Liver (tissue), 9 donors: ENCODE data around the gene GUK1. TPM values are rescaled to one million over a fixed set of nuclear protein-coding genes. Genes with fewer than 3 reads are reported as not detected.

Source experiments
- DNase-seq: peaks from one replicate; pipeline ENCODE4 v3.0.0-alpha.2; 2017; ENCODE audit warnings: low spot score
- H3K27ac ChIP-seq, 2 donors: one replicate each; pipeline ENCODE4 v1.7.0; 2013; ENCODE audit warnings: inconsistent platforms in 2 of 2, low read length in 2 of 2, control low read depth in 1 of 2, low read depth in 1 of 2, mild to moderate bottlenecking in 1 of 2
- H3K27me3 ChIP-seq, 4 donors: one replicate each; pipeline versions ENCODE4 v1.6.1 to v1.7.0; 2013; ENCODE audit warnings: low read length in 3 of 4, inconsistent platforms in 1 of 4, mild to moderate bottlenecking in 1 of 4, moderate library complexity in 1 of 4; ENCODE audit not compliant: control insufficient read depth in 4 of 4, insufficient read depth in 4 of 4
- H3K36me3 ChIP-seq, 4 donors: one replicate each; pipeline versions ENCODE4 v1.6.1 to v1.7.0; 2013; ENCODE audit warnings: low read length in 3 of 4, mild to moderate bottlenecking in 3 of 4, low read depth in 1 of 4, moderate library complexity in 1 of 4; ENCODE audit not compliant: control insufficient read depth in 4 of 4, insufficient read depth in 3 of 4
- H3K4me1 ChIP-seq, 4 donors: one replicate each; pipeline versions ENCODE4 v1.6.1 to v1.7.0; 2013; ENCODE audit warnings: low read length in 3 of 4, mild to moderate bottlenecking in 3 of 4, moderate library complexity in 1 of 4; ENCODE audit not compliant: control insufficient read depth in 4 of 4, insufficient read depth in 4 of 4
- H3K4me3 ChIP-seq, 3 donors: one replicate each; pipeline versions ENCODE4 v1.6.1 to v1.7.0; 2013; ENCODE audit warnings: low read length in 3 of 3, control low read depth in 1 of 3, low read depth in 1 of 3, mild to moderate bottlenecking in 1 of 3
- H3K9ac ChIP-seq, 2 donors: one replicate each; pipeline ENCODE4 v1.7.0; 2013; ENCODE audit warnings: low read length in 2 of 2, mild to moderate bottlenecking in 2 of 2, moderate library complexity in 2 of 2, control low read depth in 1 of 2, low read depth in 1 of 2
- H3K9me3 ChIP-seq, 4 donors: one replicate each; pipeline versions ENCODE4 v1.6.1 to v1.7.0; 2013; ENCODE audit warnings: low read length in 3 of 4; ENCODE audit not compliant: control insufficient read depth in 4 of 4
- ATF3 ChIP-seq: IDR thresholded peaks from 2 replicates; pipeline ENCODE4 v1.6.1; 2016; ENCODE audit warnings: antibody characterized with exemption
- CTCF ChIP-seq: fragments of 150-350 bp; IDR thresholded peaks from 2 replicates; pipeline ENCODE4 v1.5.1; 2017; ENCODE audit warnings: improper control_type of control experiment, low read depth, low read length; ENCODE audit not compliant: missing input control
- EGR1 ChIP-seq, 2 donors: IDR thresholded peaks; 2 replicates each; pipeline ENCODE4 v1.6.1; 2016 to 2018; ENCODE audit warnings: antibody characterized with exemption in 2 of 2, low read depth in 2 of 2
- FOXA1 ChIP-seq: IDR thresholded peaks from 2 replicates; pipeline ENCODE4 v1.6.1; 2016; ENCODE audit warnings: antibody characterized with exemption
- FOXA2 ChIP-seq: IDR thresholded peaks from 2 replicates; pipeline ENCODE4 v1.6.1; 2016; ENCODE audit warnings: antibody characterized with exemption
- GABPA ChIP-seq, 2 donors: IDR thresholded peaks in 1 of 2; conservative IDR thresholded peaks in 1 of 2; 2 replicates each; pipeline ENCODE4 v1.6.1; 2016; ENCODE audit warnings: antibody characterized with exemption in 2 of 2, mild to moderate bottlenecking in 1 of 2, moderate library complexity in 1 of 2
- HNF4A ChIP-seq, 2 donors: conservative IDR thresholded peaks; 2 replicates each; pipeline ENCODE4 v1.6.1; 2016; ENCODE audit warnings: antibody characterized with exemption in 2 of 2, mild to moderate bottlenecking in 2 of 2
- HNF4G ChIP-seq: IDR thresholded peaks from 2 replicates; pipeline ENCODE4 v1.6.1; 2016; ENCODE audit warnings: antibody characterized with exemption
- JUND ChIP-seq, 2 donors: IDR thresholded peaks; 2 replicates each; pipeline ENCODE4 v1.6.1; 2016; ENCODE audit warnings: antibody characterized with exemption in 2 of 2
- MAX ChIP-seq: IDR thresholded peaks from 2 replicates; pipeline ENCODE4 v1.6.1; 2016; ENCODE audit warnings: antibody characterized with exemption
- NR2F2 ChIP-seq: IDR thresholded peaks from 2 replicates; pipeline ENCODE4 v1.6.1; 2016; ENCODE audit warnings: antibody characterized with exemption
- RAD21 ChIP-seq, 2 donors: IDR thresholded peaks; 2 replicates each; pipeline ENCODE4 v1.6.1; 2016; ENCODE audit warnings: antibody characterized with exemption in 2 of 2, mild to moderate bottlenecking in 2 of 2
- REST ChIP-seq: IDR thresholded peaks from 2 replicates; pipeline ENCODE4 v1.6.1; 2016; ENCODE audit warnings: antibody characterized with exemption, mild to moderate bottlenecking
- RXRA ChIP-seq, 2 donors: IDR thresholded peaks; 2 replicates each; pipeline ENCODE4 v1.6.1; 2017 to 2018; ENCODE audit warnings: antibody characterized with exemption in 2 of 2, mild to moderate bottlenecking in 1 of 2
- SP1 ChIP-seq: IDR thresholded peaks from 2 replicates; pipeline ENCODE4 v1.6.1; 2018; ENCODE audit warnings: antibody characterized with exemption, mild to moderate bottlenecking
- TAF1 ChIP-seq: conservative IDR thresholded peaks from 2 replicates; pipeline ENCODE4 v1.6.1; 2016; ENCODE audit warnings: antibody characterized with exemption, mild to moderate bottlenecking
- YY1 ChIP-seq: IDR thresholded peaks from 2 replicates; pipeline ENCODE4 v1.6.1; 2016; ENCODE audit warnings: antibody characterized with exemption, mild to moderate bottlenecking
- ZBTB33 ChIP-seq: IDR thresholded peaks from 2 replicates; pipeline ENCODE4 v1.6.1; 2016; ENCODE audit warnings: antibody characterized with exemption
- WGBS: extraction: QIAGEN DNeasy Blood & Tissue Kit; methylation state at CpG from one replicate; pipeline ENCODE4 v1.1.7; 2013; 5-methylcytosine and 5-hydroxymethylcytosine counted together
- polyA plus RNA-seq, 2 donors: library from polyadenylated mRNA; stranded (reverse) in 1 of 2; unstranded in 1 of 2; fragments of 200-250 nt in 1 of 2; fragments of >200 nt in 1 of 2; fragmentation: Nextera tagmentation in 1 of 2; extraction: Ambion mirVana in 1 of 2; gene quantifications; one replicate each; pipeline versions ENCODE4 v1.2.1 to v1.2.3, GENCODE V29; 2013 to 2015
- total RNA-seq, 2 donors: library from RNA; depleted of rRNA; stranded (reverse); fragments of >200 nt; gene quantifications; one replicate each; pipeline ENCODE4 v1.2.3, GENCODE V29; 2014
- donor health status: healthy.
- donor health status: healthy.
- donor health status: healthy.
- donor health status: healthy.
- donor health status: healthy.

GUK1 gene
- total and polyA plus RNA-seq, 4 donors, result 147 to 251 (median 216) TPM

GRCh38 chr1:228164561-228165371 lies 24.7 kb downstream of the GUK1 start:
- 53% methylated on average over 20 of the region's 20 CpGs for WGBS
- H3K4me3 ChIP-seq, result peak overlapping the region; percentile 44 to 60 (median 45)
- DNase-seq, result no peak
- H3K9me3 ChIP-seq, result no peaks in the 10 kb centered on the region
- H3K27me3 ChIP-seq, result no peaks in the 10 kb centered on the region
- no peak for TF ChIP-seq EGR1 (IDR thresholded peaks at IDR 0.05; ENCODE audit: low read depth in 2 of 2)
- TF ChIP-seq JUND (IDR thresholded peaks at IDR 0.05), result no peak
- TF ChIP-seq RXRA (IDR thresholded peaks at IDR 0.05), result no peak
- no peak for TF ChIP-seq CTCF
- TF ChIP-seq FOXA1, result no peak
- no peak for TF ChIP-seq ZBTB33
- TF ChIP-seq REST, result no peak
- no peak for TF ChIP-seq TAF1
- TF ChIP-seq ATF3, result no peak
- TF ChIP-seq HNF4G, result no peak
- TF ChIP-seq NR2F2, result no peak
- no peak for TF ChIP-seq YY1
- TF ChIP-seq RAD21 (IDR thresholded peaks at IDR 0.05), result no peak
- TF ChIP-seq HNF4A (conservative IDR thresholded peaks at IDR 0.05), result no peak
- no peak for TF ChIP-seq MAX
- TF ChIP-seq SP1, result no peak
- TF ChIP-seq GABPA (IDR thresholded peaks at IDR 0.05 in 1 of 2, conservative IDR thresholded peaks at IDR 0.05 in 1 of 2), result no peak
- no peak for TF ChIP-seq FOXA2
- H3K27ac ChIP-seq, result peak overlapping the region; percentile 79 to 87
- H3K4me1 ChIP-seq, result peaks cover 0 to 18% (median 4%) of the 10 kb centered on the region in 4 donors
- peak overlapping the region in 1 of 2 donors; percentile 78 for H3K9ac ChIP-seq
- H3K36me3 ChIP-seq, result no peaks in the 10 kb centered on the region
